ENCODE measurements around the gene NCKIPSD. TPM values are rescaled to one million over a fixed set of nuclear protein-coding genes. Genes with fewer than 3 reads are reported as not detected.

The NCKIPSD gene
- total RNA-seq, 1 donor from 2014 or later = 45.9 TPM

- DNase-seq (ENCODE audit: extremely low spot score in 2 of 2) = no peak
- intact Hi-C loops (cut with DNase I) = no loop called here
- Histone ChIP-seq H3K4me3 (no peak overlapping the region), H3K27me3 (no peaks in the 10 kb centered on the region), H3K36me3 (peaks cover 0 to 19% of the 10 kb centered on the region in 2 donors), H3K4me1 (no peaks in the 10 kb centered on the region), H3K27ac (no peak overlapping the region), H3K9me3 (no peaks in the 10 kb centered on the region)
- TF ChIP-seq POLR2A (IDR thresholded peaks at IDR 0.05) = no peak
- TF ChIP-seq POLR2AphosphoS5 (IDR thresholded peaks at IDR 0.05; ENCODE audit: insufficient read depth in 1 of 2, low read depth in 1 of 2) = no peak
- TF ChIP-seq CTCF (IDR thresholded peaks at IDR 0.05) = no peak
These were observed 11.2 kb downstream of the NCKIPSD start for GRCh38 chr3:48674505-48674904.

GRCh38 chr3:48672522-48672921 is 13.2 kb downstream of the NCKIPSD start:
- Histone ChIP-seq H3K9me3 (no peaks in the 10 kb centered on the region), H3K27ac (no peak overlapping the region)
- intact Hi-C loops (cut with DNase I) = no loop called here

GRCh38 chr3:48664929-48665328 is 20.8 kb downstream of the NCKIPSD start:
- Histone ChIP-seq H3K27me3 (peaks cover 4% of the 10 kb centered on the region), H3K4me1 (peaks cover 16% of the 10 kb centered on the region), H3K27ac (no peak overlapping the region), H3K36me3 (no peaks in the 10 kb centered on the region), H3K9me3 (no peaks in the 10 kb centered on the region), H3K4me3 (no peak overlapping the region)
- TF ChIP-seq POLR2A (IDR thresholded peaks at IDR 0.05) (no peak), POLR2AphosphoS5 (IDR thresholded peaks at IDR 0.05; ENCODE audit: insufficient read depth in 1 of 2, low read depth in 1 of 2) (no peak), CTCF (IDR thresholded peaks at IDR 0.05) (no peak)
- intact Hi-C loops (cut with DNase I) = no loop called here
- no peak for DNase-seq (ENCODE audit: extremely low spot score in 2 of 2)

More at GRCh38 chr3:48672522-48672921, 13.2 kb downstream of the NCKIPSD start:
- Histone ChIP-seq H3K27me3 (no peaks in the 10 kb centered on the region), H3K36me3 (peaks cover 0 to 1% of the 10 kb centered on the region in 2 donors), H3K4me3 (no peak overlapping the region), H3K4me1 (no peaks in the 10 kb centered on the region)
- TF ChIP-seq CTCF (IDR thresholded peaks at IDR 0.05) (no peak), POLR2AphosphoS5 (IDR thresholded peaks at IDR 0.05; ENCODE audit: insufficient read depth in 1 of 2, low read depth in 1 of 2) (no peak), POLR2A (IDR thresholded peaks at IDR 0.05) (no peak)
- no peak for DNase-seq (ENCODE audit: extremely low spot score in 2 of 2)

- no peaks in the 10 kb centered on the region for H3K36me3 ChIP-seq
- H3K27ac ChIP-seq = no peak overlapping the region
- peaks cover 4% of the 10 kb centered on the region for H3K27me3 ChIP-seq
- intact Hi-C loops (cut with DNase I) = no loop called here
- TF ChIP-seq POLR2A (IDR thresholded peaks at IDR 0.05) (no peak), CTCF (IDR thresholded peaks at IDR 0.05) (no peak), POLR2AphosphoS5 (IDR thresholded peaks at IDR 0.05; ENCODE audit: insufficient read depth in 1 of 2, low read depth in 1 of 2) (no peak)
- DNase-seq (ENCODE audit: extremely low spot score in 2 of 2) = no peak
- H3K4me1 ChIP-seq = peaks cover 16% of the 10 kb centered on the region
- peak overlapping the region in 1 of 2 donors; percentile 47 for H3K4me3 ChIP-seq
- no peaks in the 10 kb centered on the region for H3K9me3 ChIP-seq
These were observed 21.4 kb downstream of the NCKIPSD start for GRCh38 chr3:48664313-48664644.

GRCh38 chr3:48663489-48664312 is 22.0 kb downstream of the NCKIPSD start:
- peak overlapping the region; percentile 18 for H3K27ac ChIP-seq
- H3K27me3 ChIP-seq = peaks cover 4% of the 10 kb centered on the region

More at GRCh38 chr3:48663489-48664312, 22.0 kb downstream of the NCKIPSD start:
- TF ChIP-seq POLR2AphosphoS5 (IDR thresholded peaks at IDR 0.05; ENCODE audit: insufficient read depth in 1 of 2, low read depth in 1 of 2) = peak; percentile 16 to 73
- no peak for TF ChIP-seq CTCF (IDR thresholded peaks at IDR 0.05)
- TF ChIP-seq POLR2A (IDR thresholded peaks at IDR 0.05) = no peak
- Histone ChIP-seq H3K9me3 (no peaks in the 10 kb centered on the region), H3K36me3 (no peaks in the 10 kb centered on the region), H3K4me1 (peaks cover 16% of the 10 kb centered on the region), H3K4me3 (peak overlapping the region; percentile 47 to 56)
- intact Hi-C loops (cut with DNase I) = no loop called here
- peak in 1 of 2 donors; percentile 93 for DNase-seq (ENCODE audit: extremely low spot score in 2 of 2)
